NCI-H69 (cell line): ENCODE measurements around the gene UBE3B.

Source experiments
- DNase-seq: peaks from one replicate; lab custom pipeline; 2025; lab: John Stamatoyannopoulos, UW

The UBE3B gene

GRCh38 chr12:109554761-109555160 lies 77.3 kb downstream of the UBE3B start:
- peak; percentile 44 for DNase-seq

GRCh38 chr12:109555431-109556315 lies 78.2 kb downstream of the UBE3B start:
- DNase-seq, result peak; percentile 39

- no peak for DNase-seq
These were observed 79.8 kb downstream of the UBE3B start for GRCh38 chr12:109557200-109557599.

GRCh38 chr12:109557805-109558204 lies 80.4 kb downstream of the UBE3B start:
- DNase-seq, result no peak

- no peak for DNase-seq
These were observed 81.2 kb downstream of the UBE3B start for GRCh38 chr12:109558374-109559199.

GRCh38 chr12:109559200-109559505 lies 81.7 kb downstream of the UBE3B start:
- no peak for DNase-seq

GRCh38 chr12:109559601-109560000 lies 82.2 kb downstream of the UBE3B start:
- no peak for DNase-seq

- no peak for DNase-seq
These were observed 83.7 kb downstream of the UBE3B start for GRCh38 chr12:109560867-109561710.

- DNase-seq, result no peak
These were observed 84.2 kb downstream of the UBE3B start for GRCh38 chr12:109561711-109562030.

- no peak for DNase-seq
These were observed 85.4 kb downstream of the UBE3B start for GRCh38 chr12:109562871-109563270.

- no peak for DNase-seq
These were observed 86.2 kb downstream of the UBE3B start for GRCh38 chr12:109563291-109564284.

GRCh38 chr12:109566424-109566823 lies 89.0 kb downstream of the UBE3B start:
- no peak for DNase-seq

GRCh38 chr12:109567296-109567695 lies 89.9 kb downstream of the UBE3B start:
- no peak for DNase-seq

- DNase-seq, result no peak
These were observed 90.5 kb downstream of the UBE3B start for GRCh38 chr12:109567967-109568366.

GRCh38 chr12:109568486-109568885 lies 91.1 kb downstream of the UBE3B start:
- DNase-seq, result no peak

GRCh38 chr12:109571773-109572505 lies 94.5 kb downstream of the UBE3B start:
- no peak for DNase-seq

- no peak for DNase-seq
These were observed 95.0 kb downstream of the UBE3B start for GRCh38 chr12:109572506-109572845.

GRCh38 chr12:109573029-109573913 lies 95.8 kb downstream of the UBE3B start, which contains the start of the genes MMAB and MVK:
Gene MMAB, minus strand, starts transcription at chr12:109573504. Its CDS starts 24 bp downstream, at chr12:109573480.
Gene MVK, plus strand, starts transcription at chr12:109573794. Its CDS starts 1,029 bp downstream, at chr12:109574823.
- DNase-seq, result peak; percentile 100

GRCh38 chr12:109573914-109574244 lies 96.4 kb downstream of the UBE3B start:
- no peak for DNase-seq
